MM.1S (cell line): ENCODE data around the gene APOO.

ENCODE experiments used
- DNase-seq: peaks from one replicate; pipeline ENCODE4 v3.0.0-alpha.2; 2015
- H2AFZ ChIP-seq: fragments of 300-600 bp; sonication (generic); 2 replicates; pipeline ENCODE4 v1.6.0; 2016; ENCODE audit warnings: antibody characterized with exemption, low read length
- H3F3A ChIP-seq: fragments of 300-600 bp; sonication (generic); 2 replicates; pipeline ENCODE4 v1.6.1; 2016; ENCODE audit warnings: mild to moderate bottlenecking, antibody characterized with exemption, low read length, moderate library complexity, mixed read lengths; ENCODE audit not compliant: insufficient read depth
- H3K27ac ChIP-seq: fragments of 300-600 bp; sonication (generic); 2 replicates; pipeline ENCODE4 v1.5.1; 2016; ENCODE audit warnings: mild to moderate bottlenecking, low read length
- H3K27me3 ChIP-seq: fragments of 300-600 bp; sonication (generic); replicated peaks from 2 replicates; pipeline ENCODE4 v1.6.0; 2016; ENCODE audit warnings: low read length; ENCODE audit not compliant: insufficient read depth
- H3K36me3 ChIP-seq: fragments of 300-600 bp; sonication (generic); replicated peaks from 2 replicates; pipeline ENCODE4 v1.6.1; 2016; ENCODE audit warnings: mild to moderate bottlenecking, low read length, mixed read lengths; ENCODE audit not compliant: insufficient read depth
- H3K4me1 ChIP-seq: fragments of 300-600 bp; sonication (generic); 2 replicates; pipeline ENCODE4 v1.6.1; 2016; ENCODE audit warnings: low read length, mixed read lengths
- H3K4me2 ChIP-seq: fragments of 300-600 bp; sonication (generic); 2 replicates; pipeline ENCODE4 v1.6.0; 2016; ENCODE audit warnings: low read depth, low read length
- H3K4me3 ChIP-seq: fragments of 300-600 bp; sonication (generic); 2 replicates; pipeline ENCODE4 v1.5.1; 2016; ENCODE audit warnings: low read length, mixed read lengths
- H3K79me2 ChIP-seq: fragments of 300-600 bp; sonication (generic); 2 replicates; pipeline ENCODE4 v1.6.1; 2016; ENCODE audit warnings: mixed run types, low read length, mixed read lengths
- H3K9ac ChIP-seq: fragments of 300-600 bp; sonication (generic); 2 replicates; pipeline ENCODE4 v1.6.1; 2016; ENCODE audit warnings: low read length, mixed read lengths
- H3K9me2 ChIP-seq: fragments of 300-600 bp; sonication (generic); replicated peaks from 2 replicates; pipeline ENCODE4 v1.6.1; 2016; ENCODE audit warnings: mild to moderate bottlenecking, low read length, mixed read lengths; ENCODE audit not compliant: insufficient read depth
- H3K9me3 ChIP-seq: fragments of 300-600 bp; sonication (generic); replicated peaks from 2 replicates; pipeline ENCODE4 v1.6.1; 2016; ENCODE audit warnings: mild to moderate bottlenecking, low read length, mixed read lengths; ENCODE audit not compliant: insufficient read depth
- H4K20me1 ChIP-seq: fragments of 300-600 bp; sonication (generic); 2 replicates; pipeline ENCODE4 v1.6.1; 2016; ENCODE audit warnings: mild to moderate bottlenecking, low read length, moderate library complexity, mixed read lengths; ENCODE audit not compliant: insufficient read depth
- CTCF ChIP-seq: fragments of 300-600 bp; sonication (generic); IDR thresholded peaks from 2 replicates; pipeline ENCODE4 v1.5.1; 2016; ENCODE audit warnings: antibody characterized with exemption, low read length, mixed read lengths
- EZH2 ChIP-seq: fragments of 300-600 bp; sonication (generic); optimal IDR thresholded peaks from 2 replicates; pipeline ENCODE3; 2017; ENCODE audit warnings: low read depth, mild to moderate bottlenecking, antibody characterized with exemption, low read length, mixed read lengths
- EZH2phosphoT487 ChIP-seq: fragments of 300-600 bp; sonication (generic); IDR thresholded peaks from 2 replicates; pipeline ENCODE4 v1.6.1; 2018; ENCODE audit warnings: antibody characterized with exemption, low read length

The APOO gene

GRCh38 chrX:23795221-23795620 is 112.5 kb downstream of the APOO start:
- no peak overlapping the region for H3K4me2 ChIP-seq
- H3K9me3 ChIP-seq: no peaks in the 10 kb centered on the region
- H3K9me2 ChIP-seq: no peaks in the 10 kb centered on the region
- no peak overlapping the region for H2AFZ ChIP-seq
- TF ChIP-seq EZH2phosphoT487 (no peak), CTCF (no peak), EZH2 (no peak)
- H3K27me3 ChIP-seq: no peaks in the 10 kb centered on the region
- H3F3A ChIP-seq: no peaks in the 10 kb centered on the region
- H3K79me2 ChIP-seq: no peaks in the 10 kb centered on the region
- DNase-seq: no peak
- H3K4me3 ChIP-seq: no peak overlapping the region
- H3K4me1 ChIP-seq: no peaks in the 10 kb centered on the region
- H4K20me1 ChIP-seq: no peaks in the 10 kb centered on the region
- no peak overlapping the region for H3K27ac ChIP-seq
- H3K9ac ChIP-seq: no peak overlapping the region
- no peaks in the 10 kb centered on the region for H3K36me3 ChIP-seq

- H3K9ac ChIP-seq: no peak overlapping the region
- no peaks in the 10 kb centered on the region for H4K20me1 ChIP-seq
- H3K27ac ChIP-seq: no peak overlapping the region
Observed at GRCh38 chrX:23792861-23793553, 114.7 kb downstream of the APOO start.

GRCh38 chrX:23790155-23790497 is 117.6 kb downstream of the APOO start:
- Histone ChIP-seq H3K9ac (no peak overlapping the region), H3K4me1 (no peaks in the 10 kb centered on the region), H3K27ac (no peak overlapping the region), H2AFZ (no peak overlapping the region), H3K79me2 (no peaks in the 10 kb centered on the region), H3K4me3 (no peak overlapping the region), H3K4me2 (no peak overlapping the region), H3K36me3 (no peaks in the 10 kb centered on the region), H3K9me2 (no peaks in the 10 kb centered on the region), H3K27me3 (no peaks in the 10 kb centered on the region), H3F3A (no peaks in the 10 kb centered on the region), H4K20me1 (no peaks in the 10 kb centered on the region), H3K9me3 (no peaks in the 10 kb centered on the region)
- no peak for TF ChIP-seq CTCF
- no peak for DNase-seq

More at GRCh38 chrX:23792861-23793553, 114.7 kb downstream of the APOO start:
- H3K9me3 ChIP-seq: no peaks in the 10 kb centered on the region
- H3K4me2 ChIP-seq: no peak overlapping the region
- no peaks in the 10 kb centered on the region for H3K9me2 ChIP-seq
- no peaks in the 10 kb centered on the region for H3K79me2 ChIP-seq
- H3K36me3 ChIP-seq: no peaks in the 10 kb centered on the region
- H2AFZ ChIP-seq: no peak overlapping the region
- TF ChIP-seq EZH2 (no peak), CTCF (no peak), EZH2phosphoT487 (no peak)
- DNase-seq: no peak
- no peaks in the 10 kb centered on the region for H3K4me1 ChIP-seq
- no peaks in the 10 kb centered on the region for H3F3A ChIP-seq
- H3K27me3 ChIP-seq: no peaks in the 10 kb centered on the region
- no peak overlapping the region for H3K4me3 ChIP-seq
